Heart left ventricle (tissue), 16 donors: ENCODE results near the gene CHRNA3. TPM values are rescaled to one million over a fixed set of nuclear protein-coding genes. Genes with fewer than 3 reads are reported as not detected.

Source experiments
- ATAC-seq, 4 donors: fragments of 200-7000 bp; cut with Tn5 transposase; one replicate each; pipeline ENCODE4 v1.9.1; 2020 to 2022; ENCODE audit warnings: moderate library complexity in 4 of 4, mild to moderate bottlenecking in 3 of 4, moderate number of reproducible peaks in 1 of 4
- DNase-seq, 5 donors: peaks; one replicate each; pipeline ENCODE4 v3.0.0-alpha.2; 2020
- H3K27ac ChIP-seq, 12 donors: fragments of 200-600 bp; sonication (generic) in 4 of 12; one replicate each; pipeline versions ENCODE4 v1.5.0 to v1.8.0; 2016 to 2022; ENCODE audit warnings: mild to moderate bottlenecking in 2 of 12
- H3K27me3 ChIP-seq, 9 donors: fragments of 200-600 bp; sonication (generic) in 2 of 9; one replicate each; pipeline versions ENCODE4 v1.5.1 to v1.8.0; 2016 to 2022; ENCODE audit warnings: mild to moderate bottlenecking in 3 of 9
- H3K36me3 ChIP-seq, 9 donors: fragments of 200-600 bp; sonication (generic) in 2 of 9; one replicate each; pipeline versions ENCODE4 v1.5.0 to v1.8.0; 2018 to 2022; ENCODE audit warnings: mild to moderate bottlenecking in 2 of 9
- H3K4me1 ChIP-seq, 12 donors: fragments of 200-600 bp; sonication (generic) in 4 of 12; one replicate each; pipeline versions ENCODE4 v1.5.0 to v1.8.0; 2016 to 2022; ENCODE audit warnings: mild to moderate bottlenecking in 3 of 12
- H3K4me3 ChIP-seq, 12 donors: fragments of 200-600 bp; sonication (generic) in 4 of 12; one replicate each; pipeline versions ENCODE4 v1.5.0 to v1.8.0; 2017 to 2022; ENCODE audit warnings: mild to moderate bottlenecking in 9 of 12, moderate library complexity in 4 of 12
- H3K9me3 ChIP-seq, 12 donors: fragments of 200-600 bp; sonication (generic) in 4 of 12; one replicate each; pipeline versions ENCODE4 v1.5.0 to v1.8.0; 2016 to 2022; ENCODE audit warnings: mild to moderate bottlenecking in 1 of 12
- CTCF ChIP-seq, 12 donors: fragments of 200-600 bp; sonication (generic) in 4 of 12; IDR thresholded peaks; one replicate each; pipeline versions ENCODE4 v1.5.0 to v1.8.0; 2018 to 2022; ENCODE audit warnings: antibody characterized with exemption in 12 of 12, mild to moderate bottlenecking in 5 of 12
- POLR2A ChIP-seq, 2 donors: fragments of 450-650 bp; IDR thresholded peaks; one replicate each; pipeline ENCODE4 v1.6.1; 2017; ENCODE audit warnings: antibody characterized with exemption in 2 of 2, mild to moderate bottlenecking in 2 of 2, moderate library complexity in 2 of 2
- whole genome bisulfite sequencing, 4 donors: extraction: QIAGEN DNeasy Blood & Tissue Kit in 2 of 4; methylation state at CpG; one replicate each; pipeline versions ENCODE4 v1.1.5 to v1.1.7; 2013 to 2018; 5-methylcytosine and 5-hydroxymethylcytosine counted together
- intact Hi-C, 10 donors: fragments of 100-400 bp; cut with DNase I; formaldehyde crosslinking; loops; one replicate each; pipeline versions ENCODE4 v1.11.1 to v1.14.2; 2022
- polyA plus RNA-seq, 2 donors: library from polyadenylated mRNA; stranded (reverse); fragments of 200-250 nt; gene quantifications; one replicate each; pipeline ENCODE4 v1.2.3, GENCODE V29; 2013
- total RNA-seq, 9 donors: library from RNA; depleted of rRNA in 2 of 9; stranded (reverse); fragments of >200 nt in 2 of 9; fragmentation: NEBNext Ultra II Directional in 3 of 9; extraction: Animal tissue kit (Norgen Biotek cat#: 25700) in 3 of 9; gene quantifications; one replicate each; pipeline versions ENCODE4 v1.1.0 to v1.2.4, GENCODE V29; 2016 to 2023
- donor health status: ischemic (EF 13 %, LVEDD 7.1; RV severe dilation, severe dysfunction).
- donor health status: healthy with polysubstance abuse.
- donor health status: DM: no; HTN: yes; CAD: no.
- donor health status: DM: no; HTN: no; CAD: no.
- donor health status: ischemic (EF 25% LVEDD 6.9; RV normal size, moderate dysfunction).
- donor health status: ischemic (EF 25% LVEDD 5.7; RV mildly dilated, moderate dysfunction).
- donor health status: healthy.
- donor health status: DM: yes; HTN: yes; CAD: no.
- donor health status: ischemic (EF 35%, LVEDD 5.7; RV mildly dilated, moderate dysfunction).
- donor health status: nonischemic (EF 11% LVEDD 7.7; RV severe dilation, severe dysfunction).
- donor health status: DM: yes; HTN: yes; CAD: no.
- donor health status: PGD.
- donor health status: ischemic (EF 29% LVEDD 5.4; RV normal size, mild dysfunction).
- donor health status: nonischemic (EF 23%, LVEDD 6.1; RV moderate dilation, normal function).

The CHRNA3 gene
- total and polyA plus RNA-seq, 11 donors: 0.06 to 6.9 (median 0.30) TPM; not detected in 4

GRCh38 chr15:78605680-78606079 lies 15.1 kb downstream of the CHRNA3 start:
- no peak for TF ChIP-seq POLR2A (IDR thresholded peaks at IDR 0.05)
- no peak for TF ChIP-seq CTCF (IDR thresholded peaks at IDR 0.05)
- intact Hi-C loops: no loop called here
- H3K27me3 ChIP-seq: no peaks in the 10 kb centered on the region
- no peaks in the 10 kb centered on the region for H3K4me1 ChIP-seq
- H3K27ac ChIP-seq: no peak overlapping the region
- H3K4me3 ChIP-seq: no peak overlapping the region
- no peaks in the 10 kb centered on the region for H3K9me3 ChIP-seq
- 88 to 93% (median 91%) methylated on average over 4 of the region's 4 CpGs for WGBS, 4 donors
- ATAC-seq (no peak), DNase-seq (no peak)
- H3K36me3 ChIP-seq: no peaks in the 10 kb centered on the region

- H3K27me3 ChIP-seq: no peaks in the 10 kb centered on the region
- no peak for DNase-seq
- no peaks in the 10 kb centered on the region for H3K4me1 ChIP-seq
- H3K9me3 ChIP-seq: no peaks in the 10 kb centered on the region
- H3K4me3 ChIP-seq: no peak overlapping the region
- no peak for TF ChIP-seq POLR2A (IDR thresholded peaks at IDR 0.05)
- TF ChIP-seq CTCF (IDR thresholded peaks at IDR 0.05): no peak
- no peak overlapping the region for H3K27ac ChIP-seq
- ATAC-seq: no peak
- no peaks in the 10 kb centered on the region for H3K36me3 ChIP-seq
- intact Hi-C loops: no loop called here
- WGBS, 4 donors: 89 to 95% (median 92%) methylated on average over 5 of the region's 5 CpGs
Measured at GRCh38 chr15:78605201-78605600, 15.6 kb downstream of the CHRNA3 start.

GRCh38 chr15:78604420-78604819 lies 16.4 kb downstream of the CHRNA3 start:
- WGBS, 4 donors: 88 to 98% (median 93%) methylated on average over 2 of the region's 2 CpGs
- H3K27ac ChIP-seq: no peak overlapping the region
- TF ChIP-seq POLR2A (IDR thresholded peaks at IDR 0.05): no peak
- no peak for TF ChIP-seq CTCF (IDR thresholded peaks at IDR 0.05)
- no peaks in the 10 kb centered on the region for H3K27me3 ChIP-seq
- H3K36me3 ChIP-seq: no peaks in the 10 kb centered on the region
- ATAC-seq (no peak), DNase-seq (no peak)
- no peaks in the 10 kb centered on the region for H3K4me1 ChIP-seq
- intact Hi-C loops: no loop called here
- H3K9me3 ChIP-seq: no peaks in the 10 kb centered on the region
- H3K4me3 ChIP-seq: no peak overlapping the region

GRCh38 chr15:78603467-78603866 lies 17.3 kb downstream of the CHRNA3 start:
- H3K9me3 ChIP-seq: no peaks in the 10 kb centered on the region
- DNase-seq (no peak), ATAC-seq (no peak)
- intact Hi-C loops: no loop called here
- H3K27me3 ChIP-seq: no peaks in the 10 kb centered on the region
- H3K4me3 ChIP-seq: no peak overlapping the region
- WGBS, 4 donors: 67 to 81% (median 75%) methylated on average over 3 of the region's 3 CpGs
- H3K4me1 ChIP-seq: no peaks in the 10 kb centered on the region
- H3K36me3 ChIP-seq: no peaks in the 10 kb centered on the region
- TF ChIP-seq POLR2A (IDR thresholded peaks at IDR 0.05): no peak
- no peak for TF ChIP-seq CTCF (IDR thresholded peaks at IDR 0.05)
- H3K27ac ChIP-seq: no peak overlapping the region
